Adrenal gland (tissue), 12 donors: ENCODE data around the gene PTS. TPM values are rescaled to one million over a fixed set of nuclear protein-coding genes. Genes with fewer than 3 reads are reported as not detected.
"Not testable (repeated sequence)": the region's sequence is repeated elsewhere in the genome, so short reads cannot be mapped to it uniquely, and the experiment has no call there.

ENCODE experiments used
- DNase-seq, 7 donors: peaks; one replicate each; pipeline ENCODE4 v3.0.0-alpha.2; 2019 to 2020
- H3K27ac ChIP-seq, 5 donors: fragments of 200-600 bp; sonication (generic) in 4 of 5; 1 replicate in 3 of 5; 2 replicates in 2 of 5; pipeline versions ENCODE4 v1.5.1 to v1.8.0; 2016 to 2020; ENCODE audit warnings: mild to moderate bottlenecking in 1 of 5
- H3K27me3 ChIP-seq: fragments of 200-600 bp; 2 replicates; pipeline ENCODE4 v1.8.0; 2021
- H3K36me3 ChIP-seq, 2 donors: fragments of 200-600 bp; replicated peaks in 1 of 2; 1 replicate in 1 of 2; 2 replicates in 1 of 2; pipeline versions ENCODE4 v1.5.1 to v1.8.0; 2018 to 2022
- H3K4me1 ChIP-seq, 2 donors: fragments of 200-600 bp; replicated peaks in 1 of 2; 1 replicate in 1 of 2; 2 replicates in 1 of 2; pipeline versions ENCODE4 v1.5.1 to v1.8.0; 2018 to 2021
- H3K4me3 ChIP-seq, 4 donors: fragments of 200-600 bp; sonication (generic) in 3 of 4; one replicate each; pipeline ENCODE4 v1.5.1; 2016 to 2018
- H3K9me3 ChIP-seq, 3 donors: fragments of 200-600 bp; sonication (generic) in 1 of 3; replicated peaks in 1 of 3; 1 replicate in 2 of 3; 2 replicates in 1 of 3; pipeline versions ENCODE4 v1.5.1 to v1.8.0; 2016 to 2021
- POLR2A ChIP-seq, 2 donors: fragments of 450-650 bp; IDR thresholded peaks; one replicate each; pipeline ENCODE4 v1.6.1; 2017; ENCODE audit warnings: antibody characterized with exemption in 2 of 2, mild to moderate bottlenecking in 2 of 2, moderate library complexity in 1 of 2
- WGBS, 4 donors: extraction: QIAGEN DNeasy Blood & Tissue Kit in 2 of 4; methylation state at CpG; one replicate each; pipeline versions ENCODE4 v1.1.5 to v1.1.7; 2013 to 2017; 5-methylcytosine and 5-hydroxymethylcytosine counted together
- intact Hi-C, 2 donors: fragments of 100-400 bp; cut with DNase I; formaldehyde crosslinking; loops; one replicate each; pipeline versions ENCODE4 v1.14.1 to v1.15.0; 2022 to 2023
- polyA plus RNA-seq, 3 donors: library from polyadenylated mRNA; stranded (reverse); fragments of 200-250 nt in 2 of 3; fragments of 350-450 nt in 1 of 3; fragmentation: Illumina TruSeq in 1 of 3; extraction: RNeasy Lipid Tissue Mini Kit (QIAGEN cat#74804) in 1 of 3; gene quantifications; one replicate each; pipeline ENCODE4 v1.2.3, GENCODE V29; 2013 to 2014
- total RNA-seq, 9 donors: library from RNA; depleted of rRNA in 4 of 9; stranded (reverse); fragments of >200 nt in 4 of 9; fragments of 120-200 nt in 1 of 9; fragmentation: NEBNext Ultra II Directional in 1 of 9; extraction: Animal tissue kit (Norgen Biotek cat#: 25700) in 1 of 9; gene quantifications; one replicate each; pipeline versions ENCODE4 v1.1.0 to v1.2.4, GENCODE V29; 2013 to 2023
- TF ChIP-seq, protein P1 (sequence below), 6 experiments: fragments of 450-650 bp in 4 of 6; fragments of 200-600 bp in 2 of 6; sonication (generic) in 1 of 6; IDR thresholded peaks; 1 replicate in 5 of 6; 2 replicates in 1 of 6; pipeline versions ENCODE4 v1.5.1 to v1.8.0; 2016 to 2021; ENCODE audit warnings: antibody characterized with exemption in 6 of 6, mild to moderate bottlenecking in 2 of 6, moderate library complexity in 1 of 6
- donor health status: healthy with polysubstance abuse.
- donor health status: Bipolar disorder and iron deficiency.
- donor health status: DM: yes; HTN: yes; CAD: no.
- donor health status: DM: no; HTN: no; CAD: no.
- donor health status: DM: no; HTN: no; CAD: no.
- donor health status: DM: yes; HTN: yes; CAD: no.

The PTS gene
- total and polyA plus RNA-seq, 12 donors, result 47.2 to 390 (median 79.1) TPM

DNA sequence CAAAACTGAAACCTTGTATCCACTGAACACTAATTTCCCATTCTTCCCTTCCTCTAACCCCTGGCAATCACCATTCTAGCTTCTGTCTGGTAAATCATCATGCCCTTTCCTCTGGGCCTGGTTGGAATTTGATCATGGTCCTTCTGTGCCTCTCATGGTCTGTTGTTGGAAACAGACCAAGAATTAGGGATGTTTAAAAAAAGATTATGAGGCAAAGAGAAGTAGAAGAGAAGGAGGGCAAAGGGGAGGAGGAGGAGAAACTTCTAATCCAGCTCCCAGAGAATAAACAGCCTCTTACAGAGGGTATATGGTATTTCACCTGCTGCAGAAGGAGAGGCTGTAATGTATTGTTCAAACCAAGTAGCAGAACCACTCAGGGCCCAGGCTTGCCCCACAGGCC, 40.3 kb upstream of the PTS start:
- no peak for TF ChIP-seq POLR2A (IDR thresholded peaks at IDR 0.05)
- TF ChIP-seq, protein P1, sequence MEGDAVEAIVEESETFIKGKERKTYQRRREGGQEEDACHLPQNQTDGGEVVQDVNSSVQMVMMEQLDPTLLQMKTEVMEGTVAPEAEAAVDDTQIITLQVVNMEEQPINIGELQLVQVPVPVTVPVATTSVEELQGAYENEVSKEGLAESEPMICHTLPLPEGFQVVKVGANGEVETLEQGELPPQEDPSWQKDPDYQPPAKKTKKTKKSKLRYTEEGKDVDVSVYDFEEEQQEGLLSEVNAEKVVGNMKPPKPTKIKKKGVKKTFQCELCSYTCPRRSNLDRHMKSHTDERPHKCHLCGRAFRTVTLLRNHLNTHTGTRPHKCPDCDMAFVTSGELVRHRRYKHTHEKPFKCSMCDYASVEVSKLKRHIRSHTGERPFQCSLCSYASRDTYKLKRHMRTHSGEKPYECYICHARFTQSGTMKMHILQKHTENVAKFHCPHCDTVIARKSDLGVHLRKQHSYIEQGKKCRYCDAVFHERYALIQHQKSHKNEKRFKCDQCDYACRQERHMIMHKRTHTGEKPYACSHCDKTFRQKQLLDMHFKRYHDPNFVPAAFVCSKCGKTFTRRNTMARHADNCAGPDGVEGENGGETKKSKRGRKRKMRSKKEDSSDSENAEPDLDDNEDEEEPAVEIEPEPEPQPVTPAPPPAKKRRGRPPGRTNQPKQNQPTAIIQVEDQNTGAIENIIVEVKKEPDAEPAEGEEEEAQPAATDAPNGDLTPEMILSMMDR (IDR thresholded peaks at IDR 0.05), result no peak
- intact Hi-C loops, result no loop called here
- Histone ChIP-seq H3K9me3 (no peaks in the 10 kb centered on the region), H3K4me3 (no peak overlapping the region), H3K27me3 (no peaks in the 10 kb centered on the region), H3K36me3 (no peaks in the 10 kb centered on the region), H3K4me1 (peaks cover 4 to 5% of the 10 kb centered on the region in 2 donors), H3K27ac (no peak overlapping the region)
- no peak for DNase-seq

DNA sequence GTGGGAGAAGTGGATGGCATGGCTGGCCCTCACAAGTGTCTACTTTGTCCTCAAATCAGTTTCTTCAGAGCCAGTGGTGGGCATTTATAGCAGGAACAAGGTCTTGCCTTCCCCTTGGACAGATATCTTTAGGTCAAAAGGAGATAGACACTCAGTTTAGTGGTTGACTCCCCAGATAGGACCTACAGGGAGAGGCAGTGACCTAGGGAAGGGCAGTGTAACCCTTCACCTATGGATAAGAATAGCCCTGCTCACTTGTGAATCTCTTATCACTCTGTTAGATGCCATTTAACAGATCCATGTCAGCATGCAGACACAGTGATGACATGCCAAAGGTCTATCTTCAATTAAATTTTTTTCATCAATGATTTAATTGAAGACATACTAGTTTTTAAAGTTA, 39.9 kb upstream of the PTS start:
- no peak for DNase-seq
- H3K4me3 ChIP-seq, result no peak overlapping the region
- TF ChIP-seq, protein P1 (IDR thresholded peaks at IDR 0.05), result no peak
- no peak for TF ChIP-seq POLR2A (IDR thresholded peaks at IDR 0.05)
- H3K36me3 ChIP-seq, result no peaks in the 10 kb centered on the region
- peaks cover 4 to 5% of the 10 kb centered on the region in 2 donors for H3K4me1 ChIP-seq
- intact Hi-C loops, result no loop called here
- H3K27ac ChIP-seq, result no peak overlapping the region
- H3K27me3 ChIP-seq, result no peaks in the 10 kb centered on the region
- H3K9me3 ChIP-seq, result no peaks in the 10 kb centered on the region

DNA sequence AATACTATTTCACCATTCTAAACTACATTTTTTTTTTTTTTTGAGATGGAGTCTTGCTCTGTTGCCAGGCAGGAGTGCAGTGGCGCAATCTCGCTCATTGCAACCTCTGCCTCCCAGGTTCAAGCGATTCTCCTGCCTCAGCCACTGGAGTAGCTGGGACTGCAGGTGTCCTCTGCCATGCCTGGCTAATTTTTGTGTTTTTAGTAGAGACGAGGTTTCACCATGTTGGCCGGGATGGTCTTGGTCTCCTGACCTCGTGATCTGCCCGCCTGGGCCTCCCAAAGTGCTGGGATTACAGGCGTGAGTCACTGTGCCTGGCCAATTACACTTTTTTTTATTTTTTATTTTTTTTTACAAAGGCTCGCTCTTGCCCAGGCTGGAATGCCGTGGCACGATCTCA, 31.1 kb upstream of the PTS start:
- TF ChIP-seq POLR2A (IDR thresholded peaks at IDR 0.05), result peak in 1 of 2 donors; percentile 34
- peak in 5 of 7 donors; percentile 48 to 68 (median 62) for DNase-seq
- H3K27me3 ChIP-seq, H3K36me3 ChIP-seq, intact Hi-C loops, H3K9me3 ChIP-seq, H3K4me3 ChIP-seq: not testable (repeated sequence)
- H3K27ac ChIP-seq, result peak overlapping the region in 4 of 5 donors; percentile 39 to 69 (median 56)
- 43 to 52% (median 48%) methylated on average over 11 of the region's 11 CpGs for WGBS, 4 donors
- peaks cover 10 to 11% of the 10 kb centered on the region in 2 donors for H3K4me1 ChIP-seq

DNA sequence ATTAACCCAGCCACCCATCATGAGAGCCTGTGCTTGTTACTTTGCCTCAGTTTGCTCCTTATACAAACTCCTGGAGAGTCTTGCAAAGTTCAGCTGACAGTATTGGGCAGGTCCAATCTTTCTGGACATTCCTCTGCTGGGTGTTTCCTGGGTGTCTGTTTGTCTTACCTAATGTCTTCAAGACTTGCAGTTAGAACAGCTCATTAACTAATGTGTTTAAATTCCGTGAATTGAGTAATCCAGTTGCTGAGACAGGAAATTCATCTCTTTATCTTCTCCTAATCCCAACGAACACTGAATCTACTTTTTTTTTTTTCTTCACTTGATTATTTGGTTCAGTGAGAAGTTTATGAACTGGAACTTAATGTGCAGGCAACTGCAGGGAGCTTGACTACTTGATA, 30.3 kb upstream of the PTS start:
- intact Hi-C loops, result no loop called here
- Histone ChIP-seq H3K27ac (peak overlapping the region in 2 of 5 donors; percentile 63 to 69), H3K4me1 (peaks cover 10 to 11% of the 10 kb centered on the region in 2 donors), H3K4me3 (no peak overlapping the region), H3K36me3 (no peaks in the 10 kb centered on the region), H3K27me3 (no peaks in the 10 kb centered on the region), H3K9me3 (no peaks in the 10 kb centered on the region)
- DNase-seq, result no peak
- TF ChIP-seq, protein P1 (IDR thresholded peaks at IDR 0.05), result no peak
- no peak for TF ChIP-seq POLR2A (IDR thresholded peaks at IDR 0.05)
- WGBS, 4 donors, result 33 to 54% (median 40%) methylated on average over 2 of the region's 2 CpGs

DNA sequence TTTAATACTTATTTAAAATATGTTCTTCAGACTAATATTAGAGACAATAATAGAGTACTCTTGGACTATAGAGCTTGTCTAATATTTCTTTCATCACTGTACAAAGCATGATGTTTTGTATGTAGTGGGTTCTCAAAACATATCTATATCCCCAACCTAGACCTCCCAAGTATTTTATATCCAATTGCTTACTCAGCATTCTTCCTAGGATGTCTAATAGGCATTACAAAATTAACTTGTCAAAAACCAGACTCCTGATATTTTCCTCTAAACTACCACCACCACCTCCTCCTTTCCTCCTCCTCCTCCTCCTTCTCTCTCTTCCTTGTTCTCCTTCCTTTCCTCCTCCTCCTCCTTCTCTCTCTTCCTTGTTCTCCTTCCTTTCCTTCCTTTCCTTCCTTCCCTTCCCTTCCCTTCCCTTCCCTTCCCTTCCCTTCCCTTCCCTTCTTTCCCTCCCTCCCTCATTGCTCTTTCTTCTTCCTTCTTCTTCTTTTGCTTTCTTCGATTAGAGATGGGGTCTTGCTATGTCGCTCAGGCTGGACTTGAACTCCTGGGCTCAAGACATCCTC, 29.6 kb upstream of the PTS start:
- Histone ChIP-seq H3K9me3 (no peaks in the 10 kb centered on the region), H3K36me3 (peaks cover 0 to 2% of the 10 kb centered on the region in 2 donors), H3K4me1 (peaks cover 10 to 11% of the 10 kb centered on the region in 2 donors), H3K4me3 (no peak overlapping the region), H3K27me3 (no peaks in the 10 kb centered on the region), H3K27ac (no peak overlapping the region)
- TF ChIP-seq, protein P1 (IDR thresholded peaks at IDR 0.05), result no peak
- no peak for TF ChIP-seq POLR2A (IDR thresholded peaks at IDR 0.05)
- DNase-seq, result no peak
- intact Hi-C loops, result no loop called here
- 87 to 100% (median 98%) methylated on average over 2 of the region's 2 CpGs for WGBS, 4 donors

DNA sequence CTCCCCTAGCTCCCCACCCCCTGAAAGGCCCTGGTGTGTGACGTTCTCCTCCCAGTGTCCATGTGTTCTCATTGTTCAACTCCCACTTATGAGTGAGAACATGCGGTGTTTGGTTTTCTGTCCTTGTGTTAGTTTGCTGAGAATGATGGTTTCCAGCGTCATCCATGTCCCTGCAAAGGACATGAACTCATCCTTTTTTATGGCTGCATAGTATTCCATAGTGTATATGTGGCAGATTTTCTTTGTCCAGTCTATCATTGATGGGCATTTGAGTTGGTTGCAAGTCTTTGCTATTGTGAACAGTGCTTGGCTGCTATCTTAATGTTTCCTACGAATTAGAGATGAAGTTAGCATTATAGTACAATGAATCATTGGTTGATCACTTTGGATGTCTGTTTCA, 27.1 kb upstream of the PTS start:
- intact Hi-C loops, DNase-seq, H3K4me1 ChIP-seq, H3K27ac ChIP-seq, H3K9me3 ChIP-seq, H3K27me3 ChIP-seq, H3K4me3 ChIP-seq, H3K36me3 ChIP-seq: not testable (repeated sequence)
- 83 to 96% (median 88%) methylated on average over 4 of the region's 4 CpGs for WGBS, 4 donors
